Measurements from ENCODE around the gene EML3. TPM values are rescaled to one million over a fixed set of nuclear protein-coding genes. Genes with fewer than 3 reads are reported as not detected.

The EML3 gene
- polyA plus RNA-seq, 1 donor from 2014 or later = 0.38 TPM

- Histone ChIP-seq H3K9ac (ENCODE audit: low read length) (no peak overlapping the region), H3K4me2 (ENCODE audit: low read length) (no peak overlapping the region), H3K79me2 (replicated peaks; ENCODE audit: insufficient read depth, low read length) (peaks cover 38% of the 10 kb centered on the region), H3K27ac (ENCODE audit: low read length) (no peak overlapping the region), H3K9me3 (ENCODE audit: low read length) (no peaks in the 10 kb centered on the region), H3K4me3 (ENCODE audit: low read length) (no peak overlapping the region), H3K36me3 (ENCODE audit: insufficient read depth, low read length) (no peaks in the 10 kb centered on the region), H3K27me3 (ENCODE audit: insufficient read depth, low read depth, low read length) (no peaks in the 10 kb centered on the region), H2AFZ (ENCODE audit: low read depth, low read length) (no peak overlapping the region), H3F3A (ENCODE audit: insufficient read depth, low read length, poor library complexity, severe bottlenecking) (no peaks in the 10 kb centered on the region), H4K20me1 (ENCODE audit: insufficient read depth) (no peaks in the 10 kb centered on the region), H3K9me2 (ENCODE audit: insufficient read depth, low read length) (no peaks in the 10 kb centered on the region)
- TF ChIP-seq RAD21 (conservative IDR thresholded peaks at IDR 0.05) = no peak
- TF ChIP-seq CTCF (IDR thresholded peaks at IDR 0.05; ENCODE audit: poor library complexity, severe bottlenecking) = no peak
- TF ChIP-seq MXI1 (conservative IDR thresholded peaks at IDR 0.05; ENCODE audit: poor library complexity, severe bottlenecking) = no peak
- TF ChIP-seq POLR2AphosphoS5 (IDR thresholded peaks at IDR 0.05) = no peak
- no peak for TF ChIP-seq SMC3 (conservative IDR thresholded peaks at IDR 0.05; ENCODE audit: poor library complexity)
- TF ChIP-seq EP300 (conservative IDR thresholded peaks at IDR 0.05; ENCODE audit: poor library complexity, severe bottlenecking) = no peak
- no peak for TF ChIP-seq REST (IDR thresholded peaks at IDR 0.05; ENCODE audit: borderline replicate concordance)
- no peak for TF ChIP-seq TAF1 (IDR thresholded peaks at IDR 0.05; ENCODE audit: low read depth)
- no peak for TF ChIP-seq EZH2 (IDR thresholded peaks at IDR 0.05; ENCODE audit: borderline replicate concordance, insufficient read depth, low read length, poor library complexity, severe bottlenecking)
Measured at GRCh38 chr11:62648185-62648966, 35.8 kb upstream of the EML3 start.

DNA sequence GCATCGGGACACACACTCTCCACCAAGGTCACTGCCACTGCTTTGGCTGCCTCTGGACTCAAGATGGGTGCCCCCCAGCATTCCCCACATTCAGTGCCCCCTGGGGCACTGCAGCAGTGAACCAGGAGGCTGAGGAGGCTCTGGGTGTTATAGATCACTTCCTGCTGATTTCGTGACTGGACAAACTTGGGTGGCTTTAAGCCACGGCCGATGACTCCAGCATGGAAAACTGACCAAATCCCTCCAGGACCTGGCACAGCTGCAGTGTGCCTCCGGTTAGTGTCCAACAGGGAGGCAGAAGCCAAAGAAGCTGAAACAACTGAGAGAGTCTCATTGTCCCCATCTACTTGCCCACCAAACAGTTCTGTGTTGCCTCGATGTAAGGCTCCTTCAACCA is 35.0 kb upstream of the EML3 start:
- no peaks in the 10 kb centered on the region for H3F3A ChIP-seq (ENCODE audit: insufficient read depth, low read length, poor library complexity, severe bottlenecking)
- no peak overlapping the region for H3K4me2 ChIP-seq (ENCODE audit: low read length)
- no peak overlapping the region for H3K27ac ChIP-seq (ENCODE audit: low read length)
- no peak overlapping the region for H2AFZ ChIP-seq (ENCODE audit: low read depth, low read length)
- H3K4me3 ChIP-seq (ENCODE audit: low read length) = no peak overlapping the region
- no peaks in the 10 kb centered on the region for H3K27me3 ChIP-seq (ENCODE audit: insufficient read depth, low read depth, low read length)
- no peaks in the 10 kb centered on the region for H4K20me1 ChIP-seq (ENCODE audit: insufficient read depth)
- no peaks in the 10 kb centered on the region for H3K9me3 ChIP-seq (ENCODE audit: low read length)
- TF ChIP-seq POLR2AphosphoS5 (IDR thresholded peaks at IDR 0.05) (no peak), EP300 (conservative IDR thresholded peaks at IDR 0.05; ENCODE audit: poor library complexity, severe bottlenecking) (no peak)
- no peaks in the 10 kb centered on the region for H3K9me2 ChIP-seq (ENCODE audit: insufficient read depth, low read length)
- H3K79me2 ChIP-seq (replicated peaks; ENCODE audit: insufficient read depth, low read length) = peaks cover 33% of the 10 kb centered on the region
- no peaks in the 10 kb centered on the region for H3K36me3 ChIP-seq (ENCODE audit: insufficient read depth, low read length)
- H3K9ac ChIP-seq (ENCODE audit: low read length) = no peak overlapping the region
